Endothelial cell of umbilical vein (primary cell): ENCODE data around the gene RGS6. TPM values are rescaled to one million over a fixed set of nuclear protein-coding genes. Genes with fewer than 3 reads are reported as not detected.

Experiments
- BruUV-seq: library from RNA; stranded (reverse); fragments of 400-500 nt; replicated peaks from 2 replicates; lab custom pipeline; 2021; lab: Mats Ljungman, UMichigan
- CTCF ChIA-PET: fragments of 300-600, 350-600 bp; sonication (Branson Sonifier 250); formaldehyde crosslinking; loops from one replicate; lab custom pipeline; 2021; ENCODE audit warnings: antibody characterized with exemption, inconsistent platforms; lab: Charles Lee
- POLR2A ChIA-PET: fragments of 300-600, 350-600 bp; sonication (Branson Sonifier 250); formaldehyde crosslinking; loops from one replicate; lab custom pipeline; 2021; ENCODE audit warnings: antibody characterized with exemption, inconsistent platforms; lab: Charles Lee
- DNase-seq: peaks from one replicate; pipeline ENCODE4 v3.0.0-alpha.2; 2011; ENCODE audit warnings: low read depth, low spot score
- FAIRE-seq: peaks from 2 replicates; lab custom pipeline; 2011; peaks lifted over from hg19 to GRCh38; lab: Jason Lieb, UNC
- H2AFZ ChIP-seq: 2 replicates; pipeline ENCODE4 v1.6.0; 2012; ENCODE audit warnings: low read depth, low read length, control low read depth, inconsistent platforms
- H3K27ac ChIP-seq: 2 replicates; pipeline ENCODE4 v1.5.1; 2011; ENCODE audit warnings: low read depth, mild to moderate bottlenecking, control low read depth, low read length, moderate library complexity; ENCODE audit not compliant: insufficient read depth
- H3K27me3 ChIP-seq, 2 experiments: 2 replicates each; pipeline versions ENCODE4 v1.6.0 to v1.6.1; 2011; ENCODE audit warnings: low read length in 2 of 2, mixed read lengths in 1 of 2; ENCODE audit not compliant: control insufficient read depth in 2 of 2, insufficient read depth in 2 of 2
- H3K36me3 ChIP-seq, 2 experiments: 2 replicates in 1 of 2; 3 replicates in 1 of 2; pipeline ENCODE4 v1.5.1; 2011; ENCODE audit warnings: low read length in 2 of 2, mild to moderate bottlenecking in 1 of 2, moderate library complexity in 1 of 2; ENCODE audit not compliant: control insufficient read depth in 2 of 2, insufficient read depth in 2 of 2; ENCODE audit errors: extremely low read depth in 1 of 2
- H3K4me1 ChIP-seq: 3 replicates; pipeline ENCODE4 v1.5.1; 2011; ENCODE audit warnings: mild to moderate bottlenecking, low read length; ENCODE audit not compliant: control insufficient read depth, insufficient read depth; ENCODE audit errors: extremely low read depth
- H3K4me2 ChIP-seq: 2 replicates; pipeline ENCODE4 v1.6.1; 2011; ENCODE audit warnings: low read length, control low read depth, mixed read lengths; ENCODE audit not compliant: insufficient read depth
- H3K4me3 ChIP-seq, 3 experiments: fragments of 200-600 bp in 1 of 3; sonication (generic), shearing (Covaris generic) in 1 of 3; replicated peaks in 1 of 3; 2 replicates each; pipeline ENCODE4 v1.5.1; 2011 to 2016; ENCODE audit warnings: control low read depth in 3 of 3, low read length in 3 of 3, mild to moderate bottlenecking in 2 of 3, inconsistent platforms in 1 of 3, low read depth in 1 of 3, moderate library complexity in 1 of 3; ENCODE audit not compliant: insufficient read depth in 1 of 3
- H3K79me2 ChIP-seq: 2 replicates; pipeline ENCODE4 v1.6.0; 2012; ENCODE audit warnings: low read length, inconsistent platforms; ENCODE audit not compliant: control insufficient read depth, insufficient read depth
- H3K9ac ChIP-seq: replicated peaks from 2 replicates; pipeline ENCODE3; 2011; ENCODE audit warnings: low read length, control low read depth; ENCODE audit not compliant: insufficient read depth; ENCODE audit errors: extremely low read depth
- H3K9me1 ChIP-seq: replicated peaks from 3 replicates; pipeline ENCODE4 v1.6.0; 2011; ENCODE audit warnings: mild to moderate bottlenecking, low read length; ENCODE audit not compliant: control insufficient read depth, insufficient read depth; ENCODE audit errors: extremely low read depth
- H3K9me3 ChIP-seq: replicated peaks from 2 replicates; pipeline ENCODE4 v1.5.1; 2012; ENCODE audit warnings: low read length, inconsistent platforms; ENCODE audit not compliant: control insufficient read depth, insufficient read depth
- H4K20me1 ChIP-seq: replicated peaks from 2 replicates; pipeline ENCODE3; 2011; ENCODE audit warnings: mild to moderate bottlenecking, low read length; ENCODE audit not compliant: control insufficient read depth, insufficient read depth; ENCODE audit errors: extremely low read depth
- CTCF ChIP-seq, 2 donors: IDR thresholded peaks; 1 replicate in 1 of 2; 2 replicates in 1 of 2; pipeline ENCODE4 v1.5.1; 2011; ENCODE audit warnings: low read length in 2 of 2, mild to moderate bottlenecking in 2 of 2, moderate library complexity in 2 of 2, control low read depth in 1 of 2, inconsistent platforms in 1 of 2, low read depth in 1 of 2; ENCODE audit not compliant: insufficient read depth in 1 of 2; ENCODE audit errors: extremely low read depth in 1 of 2
- EZH2 ChIP-seq: IDR thresholded peaks from 2 replicates; pipeline ENCODE4 v1.6.1; 2012; ENCODE audit warnings: borderline replicate concordance, low read depth, mild to moderate bottlenecking, moderate library complexity, low read length, inconsistent platforms; ENCODE audit not compliant: severe bottlenecking
- FOS ChIP-seq: IDR thresholded peaks from 2 replicates; pipeline ENCODE4 v1.6.1; 2011; ENCODE audit warnings: mild to moderate bottlenecking, low read length, moderate library complexity, borderline replicate concordance; ENCODE audit not compliant: insufficient read depth
- GATA2 ChIP-seq: IDR thresholded peaks from 2 replicates; pipeline ENCODE4 v1.7.0; 2011; ENCODE audit warnings: low read depth, mild to moderate bottlenecking, moderate library complexity, mixed read lengths, low read length; ENCODE audit not compliant: insufficient read length, insufficient read depth
- JUN ChIP-seq: IDR thresholded peaks from 2 replicates; pipeline ENCODE4 v1.6.1; 2011; ENCODE audit warnings: borderline replicate concordance, low read depth; ENCODE audit not compliant: insufficient read length, insufficient read depth
- MAX ChIP-seq: IDR thresholded peaks from 2 replicates; pipeline ENCODE4 v1.6.1; 2011; ENCODE audit not compliant: insufficient read depth, insufficient read length
- MYC ChIP-seq: IDR thresholded peaks from one replicate; pipeline ENCODE4 v1.6.1; 2011; ENCODE audit warnings: mild to moderate bottlenecking, low read depth, low read length
- POLR2A ChIP-seq: IDR thresholded peaks from 2 replicates; pipeline ENCODE4 v1.6.1; 2012; ENCODE audit warnings: low read depth, mild to moderate bottlenecking, control low read depth, low read length
- POLR2AphosphoS5 ChIP-seq: IDR thresholded peaks from 2 replicates; pipeline ENCODE4 v1.6.1; 2012; ENCODE audit warnings: low read depth, mild to moderate bottlenecking, control low read depth, low read length, moderate library complexity; ENCODE audit not compliant: insufficient read depth
- dilution Hi-C: fragments of 300-500 bp; cut with MboI; formaldehyde crosslinking; loops from one replicate; pipeline ENCODE4 v1.15.0; 2019; ENCODE audit warnings: low sequenced_read_pairs; ENCODE audit not compliant: extremely low pct_ligation_motif_present
- intact Hi-C: fragments of 100-400 bp; cut with micrococcal nuclease; formaldehyde crosslinking; loops from one replicate; pipeline ENCODE4 v1.10.0; 2022
- polyA plus RNA-seq, 4 experiments: library from polyadenylated mRNA; depleted of rRNA in 3 of 4; stranded (reverse) in 3 of 4; unstranded in 1 of 4; fragments of >200 nt; gene quantifications; 2 replicates each; pipeline versions ENCODE4 v1.2.1 to v1.2.3, GENCODE V29; 2011 to 2012; ENCODE audit warnings: missing spikeins in 1 of 4
- total RNA-seq: library from RNA; stranded (reverse); gene quantifications from 2 replicates; pipeline ENCODE4 v1.2.3, GENCODE V29; 2021

Gene RGS6
- total and polyA plus RNA-seq, 2 donors (not counting 3 experiments of a cell fraction or from before 2014, with no cell fraction given), result not detected

GRCh38 chr14:72213424-72213823 lies 281.2 kb downstream of the RGS6 start:
- ChIA-PET CTCF (no interaction called here), POLR2A (no interaction called here)
- dilution Hi-C loops (no loop called here), intact Hi-C loops (no loop called here)
- TF ChIP-seq GATA2, result no peak
- no peak for TF ChIP-seq POLR2A
- TF ChIP-seq FOS, result no peak
- TF ChIP-seq JUN, result no peak
- TF ChIP-seq MAX, result no peak
- no peak for TF ChIP-seq CTCF (IDR thresholded peaks at IDR 0.05; ENCODE audit: extremely low read depth in 1 of 2, insufficient read depth in 1 of 2, low read depth in 1 of 2, low read length in 2 of 2)
- TF ChIP-seq EZH2, result no peak
- no peak for TF ChIP-seq POLR2AphosphoS5
- no peak for TF ChIP-seq MYC
- H3K79me2 ChIP-seq, result no peaks in the 10 kb centered on the region
- no peak for FAIRE-seq
- no peaks in the 10 kb centered on the region for H3K9me3 ChIP-seq
- H3K9me1 ChIP-seq, result no peaks in the 10 kb centered on the region
- no peaks in the 10 kb centered on the region for H3K4me1 ChIP-seq
- H3K27ac ChIP-seq, result no peak overlapping the region
- DNase-seq, result no peak
- H2AFZ ChIP-seq, result no peak overlapping the region
- no peak overlapping the region for H3K9ac ChIP-seq
- no peaks in the 10 kb centered on the region for H3K36me3 ChIP-seq
- H3K4me3 ChIP-seq, result no peak overlapping the region
- no peaks in the 10 kb centered on the region for H4K20me1 ChIP-seq
- BruUV-seq, result no TSS peak
- no peak overlapping the region for H3K4me2 ChIP-seq
- H3K27me3 ChIP-seq, result no peaks in the 10 kb centered on the region
